HG02588 (cell line): ENCODE data around the gene NF1.
"Not testable (repeated sequence)": the region's sequence is repeated elsewhere in the genome, so short reads cannot be mapped to it uniquely, and the experiment has no call there.

Source experiments
- ATAC-seq: cut with Tn5 transposase; IDR thresholded peaks from one replicate; pipeline ENCODE4 v1.9.1; 2021; ENCODE audit warnings: mild to moderate bottlenecking, moderate library complexity; ENCODE audit not compliant: unreplicated experiment

NF1 gene, protein sequence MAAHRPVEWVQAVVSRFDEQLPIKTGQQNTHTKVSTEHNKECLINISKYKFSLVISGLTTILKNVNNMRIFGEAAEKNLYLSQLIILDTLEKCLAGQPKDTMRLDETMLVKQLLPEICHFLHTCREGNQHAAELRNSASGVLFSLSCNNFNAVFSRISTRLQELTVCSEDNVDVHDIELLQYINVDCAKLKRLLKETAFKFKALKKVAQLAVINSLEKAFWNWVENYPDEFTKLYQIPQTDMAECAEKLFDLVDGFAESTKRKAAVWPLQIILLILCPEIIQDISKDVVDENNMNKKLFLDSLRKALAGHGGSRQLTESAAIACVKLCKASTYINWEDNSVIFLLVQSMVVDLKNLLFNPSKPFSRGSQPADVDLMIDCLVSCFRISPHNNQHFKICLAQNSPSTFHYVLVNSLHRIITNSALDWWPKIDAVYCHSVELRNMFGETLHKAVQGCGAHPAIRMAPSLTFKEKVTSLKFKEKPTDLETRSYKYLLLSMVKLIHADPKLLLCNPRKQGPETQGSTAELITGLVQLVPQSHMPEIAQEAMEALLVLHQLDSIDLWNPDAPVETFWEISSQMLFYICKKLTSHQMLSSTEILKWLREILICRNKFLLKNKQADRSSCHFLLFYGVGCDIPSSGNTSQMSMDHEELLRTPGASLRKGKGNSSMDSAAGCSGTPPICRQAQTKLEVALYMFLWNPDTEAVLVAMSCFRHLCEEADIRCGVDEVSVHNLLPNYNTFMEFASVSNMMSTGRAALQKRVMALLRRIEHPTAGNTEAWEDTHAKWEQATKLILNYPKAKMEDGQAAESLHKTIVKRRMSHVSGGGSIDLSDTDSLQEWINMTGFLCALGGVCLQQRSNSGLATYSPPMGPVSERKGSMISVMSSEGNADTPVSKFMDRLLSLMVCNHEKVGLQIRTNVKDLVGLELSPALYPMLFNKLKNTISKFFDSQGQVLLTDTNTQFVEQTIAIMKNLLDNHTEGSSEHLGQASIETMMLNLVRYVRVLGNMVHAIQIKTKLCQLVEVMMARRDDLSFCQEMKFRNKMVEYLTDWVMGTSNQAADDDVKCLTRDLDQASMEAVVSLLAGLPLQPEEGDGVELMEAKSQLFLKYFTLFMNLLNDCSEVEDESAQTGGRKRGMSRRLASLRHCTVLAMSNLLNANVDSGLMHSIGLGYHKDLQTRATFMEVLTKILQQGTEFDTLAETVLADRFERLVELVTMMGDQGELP (N-terminal part only)

DNA sequence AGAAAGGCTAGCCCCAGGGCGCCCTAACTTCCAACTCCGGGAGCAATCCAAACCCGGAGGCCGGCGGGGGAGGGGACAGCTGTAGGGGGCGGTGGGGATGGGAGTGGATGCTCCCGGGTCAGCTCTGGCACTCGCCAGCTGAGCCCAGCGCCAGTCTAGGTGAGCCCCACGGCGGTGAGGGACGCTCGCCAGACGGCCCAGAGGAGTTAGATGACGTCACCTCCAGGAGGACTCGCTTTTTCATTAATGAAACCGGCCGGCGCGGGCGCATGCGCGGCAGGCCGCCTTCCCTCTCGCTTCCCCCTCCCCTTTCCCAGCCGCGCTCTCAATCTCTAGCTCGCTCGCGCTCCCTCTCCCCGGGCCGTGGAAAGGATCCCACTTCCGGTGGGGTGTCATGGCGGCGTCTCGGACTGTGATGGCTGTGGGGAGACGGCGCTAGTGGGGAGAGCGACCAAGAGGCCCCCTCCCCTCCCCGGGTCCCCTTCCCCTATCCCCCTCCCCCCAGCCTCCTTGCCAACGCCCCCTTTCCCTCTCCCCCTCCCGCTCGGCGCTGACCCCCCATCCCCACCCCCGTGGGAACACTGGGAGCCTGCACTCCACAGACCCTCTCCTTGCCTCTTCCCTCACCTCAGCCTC is at the start of gene NF1:
Gene NF1 (plus strand): TSS at position 378 of the 636 bp plus-strand sequence. CDS start 333 bp downstream, outside the sequence.
- peak; percentile 79 for ATAC-seq

DNA sequence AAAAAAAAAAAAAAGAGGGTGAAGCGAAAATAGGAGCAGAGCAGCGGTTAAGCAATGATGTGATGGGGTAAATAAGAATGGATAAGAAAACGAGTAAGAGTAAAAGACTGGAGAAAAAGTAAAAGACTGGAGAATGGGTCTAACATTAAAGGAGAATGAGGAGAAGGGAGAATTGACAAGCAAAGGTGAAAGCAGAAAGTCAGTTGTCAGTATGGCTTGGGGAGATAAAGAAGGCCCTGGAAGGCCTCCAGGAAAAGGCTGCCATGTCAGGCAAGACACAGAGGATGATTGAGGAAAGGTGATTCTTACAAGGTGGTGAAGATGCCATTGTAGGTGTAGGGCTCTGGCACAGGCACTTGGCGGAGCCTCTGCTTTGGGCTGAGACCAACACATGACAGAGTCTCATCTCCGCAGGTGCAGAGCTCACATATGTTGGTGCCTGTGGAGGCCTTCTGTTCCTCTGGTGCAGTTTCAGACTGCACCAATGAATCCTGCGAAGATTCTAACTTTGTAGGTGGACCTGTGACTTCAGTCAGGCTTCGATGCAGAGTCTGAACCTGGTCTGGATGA is 47.8 kb upstream of the NF1 start:
- not testable (repeated sequence) for ATAC-seq

DNA sequence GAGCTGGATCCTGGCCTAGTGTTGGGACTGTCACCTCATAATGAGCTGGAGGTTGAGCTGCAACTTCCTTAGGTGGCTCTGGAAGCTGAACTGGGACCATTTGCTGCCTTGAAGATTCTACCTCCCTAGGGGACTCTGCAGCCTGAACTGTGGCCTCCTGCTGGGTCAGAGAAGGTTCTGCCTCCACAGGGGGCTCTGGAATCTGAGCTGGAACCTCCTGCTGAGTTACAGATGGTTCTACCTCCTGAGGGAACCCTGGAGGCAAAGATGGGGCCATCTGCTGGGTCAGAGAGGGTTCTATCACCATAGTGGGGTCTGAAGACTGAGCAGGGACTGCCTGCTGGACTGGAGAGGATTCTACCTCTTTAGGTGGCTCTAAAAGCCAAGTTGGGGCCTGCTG is 46.6 kb upstream of the NF1 start:
- ATAC-seq = no peak

DNA sequence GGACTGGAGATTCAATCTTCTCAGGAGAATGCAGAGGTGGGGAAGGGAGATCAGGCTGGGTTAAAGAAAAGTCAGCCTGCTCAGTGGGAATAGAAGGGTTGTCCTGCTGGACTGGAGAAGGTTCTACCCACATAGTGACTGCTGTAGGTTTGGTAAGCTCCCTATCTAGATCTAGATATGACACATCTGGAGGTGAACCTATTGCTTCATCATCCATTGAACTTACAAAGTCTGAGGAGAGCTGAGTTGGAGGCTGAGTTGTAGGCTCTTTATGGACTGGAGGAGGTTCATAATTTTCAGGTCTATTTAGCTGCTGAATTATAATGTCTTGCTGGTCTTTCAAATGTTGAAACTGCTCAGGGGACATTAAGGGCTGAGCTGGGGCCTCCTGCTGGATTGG is 46.0 kb upstream of the NF1 start:
- ATAC-seq = no peak

DNA sequence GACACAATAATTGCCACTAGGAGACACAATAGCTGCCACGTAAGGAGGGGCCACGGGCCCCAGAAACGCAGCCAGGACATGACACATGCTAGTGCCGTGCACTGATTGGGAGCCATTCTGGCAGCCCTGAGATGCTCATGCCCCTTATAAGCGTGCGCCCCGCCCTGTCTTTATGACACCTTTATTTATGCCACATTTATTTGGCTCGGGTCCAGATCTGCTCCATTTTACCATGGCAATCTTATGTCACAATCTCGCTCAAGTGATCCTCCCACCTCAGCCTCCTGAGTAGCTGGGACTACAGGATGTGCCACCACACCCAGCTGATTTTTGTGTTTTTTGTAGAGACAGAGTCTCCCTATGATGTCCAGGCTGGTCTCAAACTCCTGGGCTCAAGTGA is 43.8 kb upstream of the NF1 start:
- ATAC-seq = no peak

DNA sequence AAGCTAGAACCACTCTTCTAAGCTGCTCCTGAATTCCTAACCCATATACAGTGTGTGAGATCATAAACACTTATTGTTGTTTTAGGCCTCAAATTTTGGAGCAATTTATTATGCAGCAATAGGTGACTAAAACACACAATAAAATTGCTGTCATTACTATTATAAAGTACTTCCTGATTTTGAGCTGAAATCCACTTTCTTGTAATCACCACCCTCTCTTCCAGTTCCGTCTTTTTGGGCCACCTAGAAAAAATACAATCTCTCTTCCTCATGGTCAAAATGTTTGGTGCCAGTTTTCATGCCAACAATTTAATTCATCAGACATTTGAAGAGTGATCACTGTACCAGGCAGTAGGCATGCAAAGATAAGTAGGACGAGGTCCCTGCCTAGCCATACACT is 43.3 kb upstream of the NF1 start:
- ATAC-seq = no peak

DNA sequence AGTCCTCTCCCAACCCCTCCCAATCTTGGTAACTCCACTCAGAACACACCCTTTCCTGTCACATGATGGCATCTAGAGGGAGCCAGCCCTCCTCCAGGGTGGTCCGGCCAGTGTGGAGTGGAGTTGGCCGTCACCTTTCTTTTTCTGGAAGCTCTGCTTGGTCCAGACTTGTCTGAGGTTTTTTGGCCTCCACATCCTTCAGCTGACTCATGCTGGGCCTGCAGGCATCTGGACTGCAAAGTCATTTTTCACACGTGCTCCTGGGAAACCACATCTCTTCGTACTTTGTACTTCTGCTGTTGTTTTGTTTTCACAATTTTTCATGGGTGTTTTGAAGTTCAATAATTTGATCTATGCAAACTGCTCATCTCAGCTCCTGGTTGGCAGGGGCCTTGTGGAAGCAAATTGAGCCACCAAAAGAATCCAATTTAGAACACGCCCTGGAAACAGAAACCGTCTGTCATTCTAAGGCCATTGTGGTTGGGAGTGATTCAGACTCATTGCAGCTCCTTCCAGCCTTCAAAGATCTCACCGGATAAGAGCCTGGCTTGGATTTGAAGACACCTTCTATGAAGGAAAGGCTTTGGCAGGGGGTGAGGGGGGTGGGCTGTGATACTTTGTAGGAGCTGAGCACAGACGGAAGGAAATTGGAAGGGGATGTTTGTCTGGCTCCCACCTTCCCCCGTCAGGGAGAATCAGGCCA is 42.4 kb upstream of the NF1 start:
- ATAC-seq = no peak

DNA sequence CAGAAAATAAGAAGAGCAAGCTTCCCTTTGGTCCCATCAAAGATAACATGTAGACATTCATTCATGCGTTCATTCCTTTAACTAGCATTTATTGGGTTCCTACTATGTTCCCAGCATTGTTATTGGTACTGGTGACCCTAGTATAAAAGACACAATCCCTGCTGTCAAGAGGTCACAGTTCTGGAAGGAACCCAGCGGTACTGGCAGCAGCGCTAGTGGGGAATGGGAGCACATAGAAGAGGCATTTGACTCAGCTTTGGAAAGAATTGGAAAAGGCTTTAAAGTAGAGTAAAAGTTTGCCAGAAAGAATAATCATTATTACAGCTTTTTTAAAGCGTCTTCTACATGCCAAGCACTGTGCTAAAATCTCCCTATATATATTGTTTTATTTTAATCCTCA is 41.7 kb upstream of the NF1 start:
- no peak for ATAC-seq

DNA sequence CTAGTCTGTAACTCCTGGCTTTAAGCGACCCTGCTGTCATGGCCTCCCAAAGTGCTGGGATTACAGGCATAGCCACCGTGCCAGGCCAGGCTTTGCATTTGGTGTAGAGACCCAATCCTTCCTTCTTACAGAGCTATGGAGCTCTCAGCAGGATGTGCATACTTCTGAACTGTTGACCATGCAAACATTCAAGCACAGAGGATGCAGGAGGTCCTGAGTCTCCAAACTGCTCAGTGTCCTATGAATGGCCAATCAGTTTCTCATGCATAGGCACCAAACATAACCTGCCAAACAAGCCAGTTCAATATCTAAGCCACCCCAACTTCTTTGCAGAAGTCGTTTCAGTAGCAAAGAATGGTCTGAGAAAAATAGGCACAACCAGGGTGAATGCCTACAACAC is 40.0 kb upstream of the NF1 start:
- ATAC-seq = no peak

DNA sequence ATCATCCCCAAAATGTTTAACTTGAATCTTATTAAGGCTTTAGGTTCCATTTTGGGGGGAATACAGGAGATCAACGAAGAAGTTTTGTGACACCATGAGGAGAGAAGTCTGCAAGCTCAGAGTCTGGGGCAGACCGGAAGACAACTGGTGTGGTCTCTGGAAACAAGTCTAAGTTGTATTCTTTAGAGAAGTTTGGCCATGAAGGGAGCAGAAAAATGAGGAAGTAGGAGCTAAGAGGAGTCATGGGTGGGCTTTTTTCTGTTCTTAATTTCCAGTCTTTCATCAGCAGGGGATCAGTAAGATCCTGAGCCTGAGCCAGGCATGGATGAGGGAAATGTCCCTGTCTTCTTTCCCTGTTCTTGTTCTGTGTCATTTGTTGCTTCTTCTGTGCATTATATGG is 35.8 kb upstream of the NF1 start:
- no peak for ATAC-seq

DNA sequence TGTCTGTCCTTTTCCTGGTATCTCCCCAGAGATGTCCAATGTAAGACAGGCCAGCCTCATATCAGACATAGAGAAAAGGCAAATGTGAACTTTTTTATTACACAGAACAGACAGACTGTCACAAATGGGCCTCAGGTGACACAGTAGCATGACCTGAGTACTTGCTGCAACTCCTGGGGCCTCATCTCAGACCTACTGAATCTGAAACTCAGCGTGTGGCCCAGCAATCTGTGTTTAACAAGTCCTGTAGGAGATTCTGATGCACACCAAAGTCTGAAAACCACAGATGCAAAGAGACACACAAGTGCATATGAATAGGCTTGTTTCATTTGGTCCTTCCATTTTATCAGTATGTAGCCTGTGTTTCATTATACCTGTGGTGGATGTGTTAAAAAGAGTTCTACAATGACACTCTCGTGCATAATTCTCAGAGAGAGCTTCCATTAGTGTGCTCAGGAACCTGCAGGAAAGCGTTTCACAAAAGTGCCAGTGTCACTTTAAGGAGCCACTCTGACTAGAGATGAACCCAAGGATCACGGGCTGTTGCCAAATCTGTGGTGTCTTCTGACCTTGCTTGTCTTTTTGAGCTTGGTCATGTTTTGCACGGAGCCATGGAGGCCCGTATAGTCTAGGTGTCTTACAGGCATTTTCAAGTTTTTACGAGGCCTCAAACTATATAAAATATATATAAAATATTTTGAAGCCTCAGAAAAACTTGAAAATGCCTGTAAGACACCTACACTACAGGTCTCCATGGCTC is 33.8 kb upstream of the NF1 start:
- no peak for ATAC-seq

DNA sequence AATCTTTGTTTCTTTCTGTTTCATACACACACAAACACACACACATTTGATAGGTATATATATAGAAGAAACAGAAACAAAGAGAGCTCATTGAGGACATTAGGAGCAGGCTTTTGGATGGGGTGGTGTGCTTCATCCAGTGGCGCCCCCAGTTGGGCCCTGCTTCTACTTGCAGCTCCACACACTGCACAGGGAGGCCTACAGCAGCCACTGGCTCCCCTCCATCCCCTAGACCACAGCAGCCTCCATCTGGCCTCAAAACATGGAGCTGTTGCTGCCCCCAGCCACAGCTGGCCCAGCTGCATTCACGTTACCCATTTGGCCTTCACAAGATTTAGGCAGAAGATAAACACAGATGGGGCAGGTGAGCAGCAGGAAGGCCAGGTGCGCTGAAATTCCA is 33.1 kb upstream of the NF1 start:
- ATAC-seq = no peak

DNA sequence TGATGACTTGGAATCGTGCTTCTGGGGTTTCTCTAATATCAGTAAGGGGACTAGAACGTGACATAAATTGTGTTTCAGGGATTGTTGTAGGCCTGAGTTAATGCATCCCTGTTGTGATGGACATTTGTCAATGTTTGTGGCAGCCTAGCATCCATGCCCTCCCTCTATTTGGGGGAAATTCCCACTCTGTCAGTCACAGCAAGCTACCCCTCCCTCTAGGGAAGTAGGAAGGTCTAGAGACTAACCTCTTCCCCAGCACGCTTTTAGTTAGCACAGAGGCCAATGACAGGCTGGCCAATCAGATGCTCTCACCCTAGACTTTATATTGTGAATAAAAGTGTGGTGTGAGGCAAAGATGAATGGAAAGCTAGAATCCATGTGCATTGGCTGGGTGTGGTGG is 32.4 kb upstream of the NF1 start:
- no peak for ATAC-seq

DNA sequence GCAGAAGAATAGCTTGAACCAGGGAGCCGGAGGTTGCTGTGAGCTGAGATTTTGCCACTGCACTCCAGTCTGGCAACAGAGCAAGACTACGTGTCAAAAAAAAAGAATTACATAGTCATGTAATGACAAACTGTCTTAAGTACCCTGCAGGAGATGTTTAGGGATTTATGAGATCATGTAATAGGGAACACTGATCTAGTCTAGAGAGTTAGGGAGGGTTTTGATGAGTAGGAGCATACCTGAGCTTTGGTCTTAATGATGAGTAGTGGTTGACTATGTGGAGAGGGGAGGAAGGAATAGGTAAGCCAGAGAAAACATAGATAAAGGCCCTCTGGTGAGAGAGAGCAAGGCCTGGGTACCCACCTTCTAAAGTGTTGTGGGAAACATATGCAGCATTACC is 30.1 kb upstream of the NF1 start:
- no peak for ATAC-seq

DNA sequence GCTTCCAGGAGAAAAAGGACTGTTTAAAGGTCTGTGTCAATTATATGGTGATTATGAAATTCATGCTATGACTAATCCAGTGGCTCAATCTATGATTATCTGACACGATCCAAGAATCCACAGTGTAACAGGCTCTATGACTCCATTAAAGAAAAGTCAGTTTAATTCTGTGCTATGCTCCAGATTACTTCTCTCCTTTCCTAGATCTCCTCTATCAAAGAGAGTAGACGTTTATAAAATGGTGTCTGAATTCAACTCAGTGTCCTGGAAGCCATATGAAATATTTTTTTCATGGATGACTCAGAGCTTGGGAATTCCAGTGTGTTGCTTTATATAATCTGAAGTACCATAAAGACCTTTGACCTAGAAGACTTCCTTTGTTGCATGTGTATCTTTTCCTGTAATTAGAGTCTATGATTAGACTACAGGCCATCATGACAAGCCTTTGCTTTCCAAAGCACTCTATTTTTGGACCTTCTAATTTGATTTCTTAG is 27.0 kb upstream of the NF1 start:
- ATAC-seq = no peak

DNA sequence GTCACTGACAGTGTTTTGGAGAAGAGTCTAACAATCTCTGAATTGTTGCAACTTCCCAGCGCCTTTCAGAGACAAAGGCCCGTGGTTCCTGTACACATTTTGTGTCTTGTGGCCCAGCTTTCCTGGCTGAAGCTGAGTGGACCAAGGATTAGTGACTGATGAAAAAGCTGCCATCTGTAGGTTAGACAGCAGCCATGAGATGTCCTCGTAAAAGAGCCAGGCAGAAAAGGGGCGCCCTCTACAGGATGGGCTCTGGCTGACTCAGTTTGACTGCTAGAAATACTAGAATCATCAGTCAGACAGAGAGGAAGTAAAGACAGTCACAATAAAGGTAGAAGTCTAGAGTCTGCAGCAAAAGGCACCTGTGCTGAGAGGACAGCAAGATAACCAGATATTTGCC is 26.5 kb upstream of the NF1 start:
- no peak for ATAC-seq

DNA sequence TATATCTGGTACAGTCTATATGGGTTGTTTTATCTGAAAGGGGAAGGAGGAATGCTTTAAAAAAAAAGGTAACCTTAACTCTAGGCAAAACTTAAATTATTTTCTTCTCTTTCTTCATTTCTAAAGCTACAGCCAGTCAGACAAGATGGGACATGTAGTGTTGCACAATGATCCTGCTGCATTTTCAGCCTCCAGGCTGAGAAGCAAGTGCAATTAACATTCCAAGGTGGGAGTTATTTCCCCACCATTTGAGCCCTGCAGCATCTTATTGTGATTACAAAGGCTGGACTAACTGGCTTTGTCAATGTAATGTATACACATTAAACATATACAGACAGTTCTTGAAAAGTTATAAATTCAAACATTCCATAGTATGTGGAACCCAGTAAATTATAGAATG is 22.6 kb upstream of the NF1 start:
- ATAC-seq = no peak

DNA sequence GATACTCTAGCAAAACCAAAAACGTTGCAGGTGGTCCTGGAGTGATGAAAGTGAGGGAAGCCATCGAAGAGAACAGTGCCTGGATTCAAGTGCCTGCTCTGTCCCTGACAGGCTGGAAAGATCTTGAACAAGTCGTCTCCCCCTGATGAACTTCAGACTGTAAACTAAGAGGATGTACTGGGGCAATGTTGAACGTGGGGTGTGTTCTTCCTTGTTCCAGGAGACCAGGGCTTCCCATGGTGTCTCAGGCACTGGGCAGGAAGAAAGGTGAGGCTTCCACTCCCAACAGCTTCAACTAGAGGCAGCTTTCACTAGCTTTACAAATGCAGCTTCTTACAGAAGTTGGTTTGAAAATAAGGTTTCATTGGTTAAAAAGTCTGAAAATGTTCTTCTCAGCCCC is 21.4 kb upstream of the NF1 start:
- ATAC-seq = no peak
